Natural killer cell (primary cell): ENCODE data around the gene TGFBR3. TPM values are rescaled to one million over a fixed set of nuclear protein-coding genes. Genes with fewer than 3 reads are reported as not detected.
"Not testable (repeated sequence)": the region's sequence is repeated elsewhere in the genome, so short reads cannot be mapped to it uniquely, and the experiment has no call there.

Source experiments
- ATAC-seq, 3 donors: fragments of 150-1000 bp in 2 of 3; fragments of 200-7000 bp in 1 of 3; cut with Tn5 transposase; 1 replicate in 1 of 3; 2 replicates in 2 of 3; pipeline ENCODE4 v1.10.0; 2021; ENCODE audit warnings: mild to moderate bottlenecking in 2 of 3, moderate library complexity in 2 of 3
- DNase-seq, 2 donors: peaks; one replicate each; pipeline versions ENCODE4 v3.0.0 to v3.0.0-alpha.2; 2013 to 2021; ENCODE audit warnings: mixed read lengths in 1 of 2
- H3K27ac ChIP-seq: one replicate; pipeline ENCODE4 v1.5.1; 2013; ENCODE audit warnings: mild to moderate bottlenecking, low read length
- H3K27me3 ChIP-seq: one replicate; pipeline ENCODE4 v1.6.1; 2013; ENCODE audit warnings: low read length; ENCODE audit not compliant: control insufficient read depth, insufficient read depth
- H3K36me3 ChIP-seq: one replicate; pipeline ENCODE4 v1.6.1; 2013; ENCODE audit warnings: low read length; ENCODE audit not compliant: control insufficient read depth, insufficient read depth
- H3K4me1 ChIP-seq: one replicate; pipeline ENCODE4 v1.6.1; 2013; ENCODE audit warnings: low read length; ENCODE audit not compliant: control insufficient read depth, insufficient read depth
- H3K4me3 ChIP-seq: one replicate; pipeline ENCODE4 v1.5.1; 2013; ENCODE audit warnings: low read length
- H3K9me3 ChIP-seq: one replicate; pipeline ENCODE4 v1.6.1; 2013; ENCODE audit warnings: low read length; ENCODE audit not compliant: control insufficient read depth, insufficient read depth
- H3K27ac Mint-ChIP-seq, 2 donors: one replicate each; pipeline ENCODE4 v1.8.0; 2022; ENCODE audit warnings: mild to moderate bottlenecking in 2 of 2, mixed read lengths in 2 of 2, moderate library complexity in 1 of 2
- H3K27me3 Mint-ChIP-seq, 2 donors: one replicate each; pipeline ENCODE4 v1.8.0; 2022; ENCODE audit warnings: low read depth in 2 of 2, mixed read lengths in 2 of 2
- H3K36me3 Mint-ChIP-seq: one replicate; pipeline ENCODE4 v1.8.0; 2022; ENCODE audit warnings: mixed read lengths
- H3K4me1 Mint-ChIP-seq, 2 donors: one replicate each; pipeline ENCODE4 v1.8.0; 2022; ENCODE audit warnings: mixed read lengths in 2 of 2
- H3K4me3 Mint-ChIP-seq: one replicate; pipeline ENCODE4 v1.8.0; 2022; ENCODE audit warnings: mild to moderate bottlenecking, moderate library complexity, mixed read lengths
- H3K9me3 Mint-ChIP-seq, 2 donors: one replicate each; pipeline ENCODE4 v1.8.0; 2022; ENCODE audit warnings: mixed read lengths in 2 of 2
- CTCF ChIP-seq: fragments of 200-600 bp; IDR thresholded peaks from one replicate; pipeline ENCODE4 v1.8.0; 2022; ENCODE audit warnings: antibody characterized with exemption
- WGBS: methylation state at CpG from one replicate; pipeline ENCODE4 v1.1.7; 2013; ENCODE audit warnings: missing lambda C conversion rate; ENCODE audit not compliant: insufficient coverage; 5-methylcytosine and 5-hydroxymethylcytosine counted together
- intact Hi-C: fragments of 100-400 bp; cut with micrococcal nuclease; formaldehyde crosslinking; loops from one replicate; pipeline ENCODE4 v1.14.2; 2022
- total RNA-seq, 4 donors: library from RNA; stranded (reverse); fragments of 120-200 nt in 1 of 4; gene quantifications; one replicate each; pipeline versions ENCODE4 v1.2.3 to v1.2.4, GENCODE V29; 2013 to 2022

Gene TGFBR3
- total RNA-seq, 3 donors from 2014 or later (not counting 1 experiment from before 2014, with no cell fraction given): 225 to 274 (median 243) TPM

GRCh38 chr1:91669584-91670350 is 216.2 kb downstream of the TGFBR3 start:
- no peaks in the 10 kb centered on the region for H3K36me3 ChIP-seq
- no peaks in the 10 kb centered on the region for H3K9me3 ChIP-seq
- no peak overlapping the region for H3K27ac ChIP-seq
- ATAC-seq: no peak
- H3K4me3 ChIP-seq: no peak overlapping the region
- no peaks in the 10 kb centered on the region for H3K9me3 Mint-ChIP-seq
- no peaks in the 10 kb centered on the region for H3K36me3 Mint-ChIP-seq
- H3K4me3 Mint-ChIP-seq: no peak overlapping the region
- no peaks in the 10 kb centered on the region for H3K27me3 ChIP-seq
- intact Hi-C loops: no loop called here
- peaks cover 27 to 35% of the 10 kb centered on the region in 2 donors for H3K4me1 Mint-ChIP-seq
- WGBS: 94% methylated on average over 23 of the region's 25 CpGs
- H3K4me1 ChIP-seq: peaks cover 2% of the 10 kb centered on the region
- H3K27me3 Mint-ChIP-seq: no peaks in the 10 kb centered on the region
- no peak for DNase-seq
- TF ChIP-seq CTCF: no peak
- peak overlapping the region; percentile 1 to 11 for H3K27ac Mint-ChIP-seq

GRCh38 chr1:91666651-91667050 is 219.3 kb downstream of the TGFBR3 start:
- H3K4me3 ChIP-seq, H3K27me3 Mint-ChIP-seq, H3K36me3 ChIP-seq, H3K9me3 ChIP-seq, H3K27me3 ChIP-seq, H3K27ac ChIP-seq, DNase-seq, intact Hi-C loops, ATAC-seq, H3K9me3 Mint-ChIP-seq, H3K36me3 Mint-ChIP-seq, H3K4me1 ChIP-seq: not testable (repeated sequence)
- Mint-ChIP-seq H3K4me1 (peaks cover 17% of the 10 kb centered on the region in 2 donors), H3K4me3 (peak overlapping the region; percentile 33), H3K27ac (peak overlapping the region; percentile 58 to 68)
- WGBS: 78% methylated on average over 3 of the region's 5 CpGs

- Mint-ChIP-seq H3K4me1 (peaks cover 0 to 14% of the 10 kb centered on the region in 2 donors), H3K9me3 (peaks cover 4 to 5% of the 10 kb centered on the region in 2 donors), H3K27me3 (no peaks in the 10 kb centered on the region), H3K4me3 (no peak overlapping the region), H3K36me3 (peaks cover 15% of the 10 kb centered on the region), H3K27ac (no peak overlapping the region)
- H3K27ac ChIP-seq: no peak overlapping the region
- no peak for DNase-seq
- TF ChIP-seq CTCF: no peak
- no peaks in the 10 kb centered on the region for H3K4me1 ChIP-seq
- no peak overlapping the region for H3K4me3 ChIP-seq
- no peaks in the 10 kb centered on the region for H3K36me3 ChIP-seq
- no peaks in the 10 kb centered on the region for H3K27me3 ChIP-seq
- ATAC-seq: no peak
- intact Hi-C loops: no loop called here
- peaks cover 7% of the 10 kb centered on the region for H3K9me3 ChIP-seq
Observed at GRCh38 chr1:91661121-91661520, 224.8 kb downstream of the TGFBR3 start.

GRCh38 chr1:91660708-91661107 is 225.2 kb downstream of the TGFBR3 start:
- peaks cover 7% of the 10 kb centered on the region for H3K9me3 ChIP-seq
- no peak overlapping the region for H3K4me3 ChIP-seq
- ATAC-seq (no peak), DNase-seq (no peak)
- H3K4me3 Mint-ChIP-seq: no peak overlapping the region
- peaks cover under 1 to 17% of the 10 kb centered on the region in 2 donors for H3K4me1 Mint-ChIP-seq
- H3K4me1 ChIP-seq: no peaks in the 10 kb centered on the region
- intact Hi-C loops: no loop called here
- no peaks in the 10 kb centered on the region for H3K36me3 ChIP-seq
- no peak overlapping the region for H3K27ac ChIP-seq
- H3K9me3 Mint-ChIP-seq: peaks cover 4 to 5% of the 10 kb centered on the region in 2 donors
- no peak for TF ChIP-seq CTCF
- no peaks in the 10 kb centered on the region for H3K27me3 ChIP-seq
- no peaks in the 10 kb centered on the region for H3K27me3 Mint-ChIP-seq
- H3K36me3 Mint-ChIP-seq: peaks cover 15% of the 10 kb centered on the region
- H3K27ac Mint-ChIP-seq: no peak overlapping the region
